Activated CD4-positive, alpha-beta memory T cell treated with anti-CD3 and anti-CD28 coated beads for 36 hours (primary cell): ENCODE measurements around the gene ADAM8. TPM values are rescaled to one million over a fixed set of nuclear protein-coding genes. Genes with fewer than 3 reads are reported as not detected.
A peak's percentile ranks its signal among the peaks of the same experiment; 100 is the strongest.

Experiments
- CTCF ChIA-PET: fragments of 350-600 bp; sonication (Branson Sonifier 250); formaldehyde crosslinking; loops from one replicate; lab custom pipeline; 2021; ENCODE audit warnings: antibody characterized with exemption, inconsistent platforms; lab: Charles Lee
- POLR2A ChIA-PET: fragments of 350-600 bp; sonication (Branson Sonifier 250); formaldehyde crosslinking; loops from one replicate; lab custom pipeline; 2021; ENCODE audit warnings: antibody characterized with exemption; lab: Charles Lee
- DNase-seq: peaks from one replicate; pipeline ENCODE4 v3.0.0-alpha.2; 2020
- H3K27ac Mint-ChIP-seq: one replicate; pipeline ENCODE4 v1.8.0; 2021; ENCODE audit warnings: mixed read lengths
- H3K27me3 Mint-ChIP-seq: one replicate; pipeline ENCODE4 v1.8.0; 2021; ENCODE audit warnings: mixed read lengths
- H3K36me3 Mint-ChIP-seq: one replicate; pipeline ENCODE4 v1.8.0; 2021; ENCODE audit warnings: mixed read lengths
- H3K4me1 Mint-ChIP-seq: one replicate; pipeline ENCODE4 v1.8.0; 2021; ENCODE audit warnings: low read depth, mixed read lengths
- H3K4me3 Mint-ChIP-seq: one replicate; pipeline ENCODE4 v1.8.0; 2021; ENCODE audit warnings: mild to moderate bottlenecking, mixed read lengths
- H3K9me3 Mint-ChIP-seq: one replicate; pipeline ENCODE4 v1.8.0; 2021; ENCODE audit warnings: mixed read lengths
- intact Hi-C: fragments of 100-400 bp; cut with micrococcal nuclease; formaldehyde crosslinking; loops from one replicate; pipeline ENCODE4 v1.15.1; 2023
- total RNA-seq, 2 experiments: library from RNA; stranded (reverse); gene quantifications; one replicate each; pipeline ENCODE4 v1.2.3, GENCODE V29; 2021

The ADAM8 gene
- total RNA-seq, 2 experiments from 2014 or later = 160 to 165 TPM

DNA sequence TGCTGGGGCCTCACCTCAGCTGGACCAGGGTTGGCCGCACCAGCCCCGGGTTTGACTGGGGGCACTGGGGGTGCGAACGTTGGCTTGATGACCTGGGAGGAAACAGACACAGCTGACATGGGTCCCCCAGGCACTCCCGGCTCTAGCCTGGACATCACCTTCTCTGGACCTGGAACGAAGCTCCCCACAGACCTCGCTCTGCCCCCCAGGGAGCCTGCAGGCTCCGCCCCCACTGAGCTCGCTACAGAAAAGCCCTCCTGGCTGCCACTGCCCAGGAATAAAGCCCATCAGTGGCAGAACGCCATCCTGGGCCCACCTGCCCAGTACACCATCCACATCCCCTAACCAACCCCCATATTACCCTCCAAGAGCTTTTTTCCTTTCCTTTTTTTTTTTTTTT lies 13.0 kb downstream of the ADAM8 start:
- intact Hi-C loops = loop anchor here (5.0 kb wide), 2 partner anchors 109 to 129 kb away; partner anchors contain the start of genes ECHS1 and MTG1
- peaks cover 17% of the 10 kb centered on the region for H3K36me3 Mint-ChIP-seq
- ChIA-PET POLR2A (interaction anchor here (1.2 to 2.4 kb wide), 5 partner anchors 8 to 44 kb away, joined by 4 to 11 read pairs (median 6); partner anchors contain the start of gene ADAM8), CTCF (interaction anchor here (0.9 to 2.8 kb wide), 3 partner anchors 11 to 120 kb away, joined by 3 to 15 read pairs (median 10); no protein-coding TSS in a partner anchor)
- H3K4me3 Mint-ChIP-seq = no peak overlapping the region
- peaks cover 2% of the 10 kb centered on the region for H3K27me3 Mint-ChIP-seq
- no peak for DNase-seq
- H3K9me3 Mint-ChIP-seq = no peaks in the 10 kb centered on the region
- peaks cover 61% of the 10 kb centered on the region for H3K4me1 Mint-ChIP-seq
- H3K27ac Mint-ChIP-seq = no peak overlapping the region

DNA sequence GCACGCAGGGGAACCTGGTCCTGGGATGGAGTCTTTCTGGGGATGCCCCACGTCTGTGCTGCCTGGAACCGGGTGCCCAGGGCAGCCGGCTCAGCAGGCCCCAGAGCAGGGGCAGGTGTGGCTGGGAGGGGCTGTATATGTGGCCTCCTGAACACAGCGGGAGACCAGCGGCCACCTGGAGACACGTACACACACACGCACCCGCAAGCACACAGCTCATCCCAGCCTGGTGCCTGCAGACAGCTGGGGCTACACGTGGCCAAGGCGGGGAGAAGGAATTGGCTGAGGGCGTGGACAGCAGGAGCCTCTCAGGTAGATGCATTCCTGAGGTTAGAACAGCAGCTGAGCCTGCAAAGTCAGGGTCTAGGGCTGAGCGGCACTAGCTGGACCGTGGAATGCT lies 14.0 kb downstream of the ADAM8 start:
- peaks cover 17% of the 10 kb centered on the region for H3K36me3 Mint-ChIP-seq
- no peaks in the 10 kb centered on the region for H3K9me3 Mint-ChIP-seq
- no peak for DNase-seq
- H3K27ac Mint-ChIP-seq = no peak overlapping the region
- ChIA-PET POLR2A (interaction anchor here (2.1 to 3.4 kb wide), 4 partner anchors 9 to 45 kb away, joined by 4 to 30 read pairs (median 6); partner anchors contain the start of gene ADAM8), CTCF (interaction anchor here (1.1 to 2.8 kb wide), 3 partner anchors 12 to 67 kb away, joined by 3 to 15 read pairs (median 10); no protein-coding TSS in a partner anchor)
- peaks cover 2% of the 10 kb centered on the region for H3K27me3 Mint-ChIP-seq
- H3K4me1 Mint-ChIP-seq = peaks cover 69% of the 10 kb centered on the region
- H3K4me3 Mint-ChIP-seq = no peak overlapping the region
- intact Hi-C loops = loop anchor here (5.0 kb wide), 2 partner anchors 110 to 130 kb away; partner anchors contain the start of genes ECHS1 and MTG1

DNA sequence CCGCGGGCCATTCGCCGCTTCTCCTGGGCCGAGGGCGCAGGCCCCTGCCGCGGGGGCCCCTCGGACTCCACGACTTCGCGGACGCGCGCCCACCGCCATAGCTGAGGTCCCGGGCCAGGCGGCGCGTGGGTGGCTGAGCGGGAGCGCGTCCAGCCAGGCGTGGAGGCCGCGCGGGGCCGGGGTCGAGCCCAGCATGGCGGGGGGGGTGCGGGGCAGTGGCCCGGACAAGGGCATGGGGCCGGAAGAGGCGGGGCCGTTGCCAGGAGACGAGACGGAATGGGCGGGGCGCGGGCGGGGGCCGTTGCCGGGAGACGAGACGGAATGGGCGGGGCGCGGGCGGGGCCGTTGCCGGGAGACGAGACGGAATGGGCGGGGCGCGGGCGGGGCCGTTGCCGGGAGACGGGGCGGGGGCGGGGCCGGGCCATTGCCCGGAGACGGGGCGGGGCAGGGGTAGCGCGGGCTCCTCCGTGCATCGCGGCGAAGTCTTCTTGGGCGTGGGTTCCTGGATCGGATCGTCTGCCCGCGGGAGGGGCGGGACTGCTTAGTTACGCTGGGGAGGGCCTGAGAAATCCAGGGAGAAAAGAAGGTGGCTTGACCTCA lies 14.8 kb downstream of the ADAM8 start:
- peaks cover 76% of the 10 kb centered on the region for H3K4me1 Mint-ChIP-seq
- intact Hi-C loops = loop anchor here (1.0 to 5.0 kb wide), 3 partner anchors 47 to 130 kb away; partner anchors contain the start of genes ECHS1 and MTG1

DNA sequence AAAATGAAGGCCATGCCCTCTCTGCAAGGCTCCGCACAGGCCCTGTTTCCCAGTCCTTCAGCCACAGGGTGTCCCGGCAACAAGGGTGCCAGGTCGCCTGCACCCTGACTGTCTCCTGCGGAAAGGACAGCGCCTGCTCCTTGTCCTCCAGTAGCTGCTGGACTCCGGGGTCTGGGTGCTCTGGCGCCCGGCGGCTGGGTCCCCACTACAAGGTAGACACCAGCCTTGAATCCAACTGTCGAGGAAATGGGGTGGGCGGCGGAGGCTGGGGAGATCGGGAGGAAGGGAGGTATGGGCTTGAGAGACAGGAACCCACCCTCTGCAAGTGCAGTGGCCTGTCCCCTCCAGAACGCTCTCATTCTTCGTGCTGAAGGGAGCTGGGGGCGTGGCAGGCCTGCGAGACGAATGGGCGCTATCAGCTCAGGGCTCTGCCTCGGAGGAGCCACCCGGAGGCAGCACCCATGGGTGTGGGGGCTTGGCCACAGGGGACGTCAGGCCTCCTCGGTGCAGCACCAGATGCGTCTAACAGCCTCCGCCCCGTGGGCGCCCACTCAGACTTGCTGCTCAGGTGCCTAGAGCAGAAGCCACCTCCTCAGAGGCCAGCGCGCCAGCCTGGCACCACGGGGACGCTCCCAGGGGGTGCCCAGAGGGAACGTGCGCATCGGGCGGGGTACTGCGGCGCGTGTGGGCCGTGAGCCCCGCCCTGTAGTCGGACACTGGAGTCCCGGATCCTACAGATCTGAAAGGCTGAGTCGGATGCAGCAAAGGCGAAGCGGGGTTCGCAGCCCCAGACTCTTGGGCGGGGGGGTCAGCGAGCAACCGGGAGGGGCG lies 15.6 kb downstream of the ADAM8 start:
- peak overlapping the region; percentile 79 for H3K4me3 Mint-ChIP-seq
- peaks cover 16% of the 10 kb centered on the region for H3K36me3 Mint-ChIP-seq
- CTCF ChIA-PET = interaction anchor here (0.6 to 1.1 kb wide), 3 partner anchors 15 to 46 kb away, joined by 3 to 8 read pairs (median 4); no protein-coding TSS in a partner anchor
- POLR2A ChIA-PET = interaction anchor here (3.4 kb wide), 1 partner anchor 14 kb away, joined by 30 read pairs; the partner anchor contains the start of gene ADAM8
- H3K27ac Mint-ChIP-seq = peak overlapping the region; percentile 90
- intact Hi-C loops = loop anchor here (1.0 to 5.0 kb wide), 3 partner anchors 48 to 131 kb away; partner anchors contain the start of genes ECHS1 and MTG1
- H3K27me3 Mint-ChIP-seq = peaks cover 2% of the 10 kb centered on the region
- peak; percentile 84 for DNase-seq
- no peaks in the 10 kb centered on the region for H3K9me3 Mint-ChIP-seq
- peaks cover 76% of the 10 kb centered on the region for H3K4me1 Mint-ChIP-seq

More for the DNA sequence above, 14.8 kb downstream of the ADAM8 start:
- peaks cover 17% of the 10 kb centered on the region for H3K36me3 Mint-ChIP-seq
- peak overlapping the region; percentile 79 for H3K4me3 Mint-ChIP-seq
- CTCF ChIA-PET = interaction anchor here (0.6 to 2.8 kb wide), 5 partner anchors 13 to 46 kb away, joined by 3 to 15 read pairs (median 8); no protein-coding TSS in a partner anchor
- H3K27me3 Mint-ChIP-seq = peaks cover 2% of the 10 kb centered on the region
- POLR2A ChIA-PET = interaction anchor here (2.1 to 3.4 kb wide), 2 partner anchors 14 to 36 kb away, joined by 4 to 30 read pairs; partner anchors contain the start of gene ADAM8
- peak; percentile 92 for DNase-seq
- H3K27ac Mint-ChIP-seq = peak overlapping the region; percentile 90
- H3K9me3 Mint-ChIP-seq = no peaks in the 10 kb centered on the region

DNA sequence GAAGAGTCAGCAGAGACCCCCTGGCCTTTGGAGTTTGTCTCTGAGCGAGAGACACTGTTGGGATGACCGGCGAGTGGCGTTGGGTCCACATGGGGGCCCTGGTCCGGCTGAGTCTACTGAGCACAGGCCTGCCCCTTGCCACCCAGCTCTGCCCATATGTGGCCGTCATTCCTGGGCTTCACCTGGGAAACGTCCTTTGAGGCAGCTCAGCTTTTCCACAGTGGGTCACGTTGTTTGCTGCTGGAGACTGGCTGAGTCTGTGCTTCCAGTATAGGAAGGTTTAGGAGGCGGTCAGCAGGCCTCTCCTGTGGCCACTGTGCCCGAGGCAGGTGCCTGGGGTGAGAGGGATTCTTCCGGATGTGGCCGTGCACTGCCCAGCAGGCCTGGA lies 17.1 kb downstream of the ADAM8 start:
- H3K4me3 Mint-ChIP-seq = peak overlapping the region; percentile 65
- peaks cover 10% of the 10 kb centered on the region for H3K36me3 Mint-ChIP-seq
- no peaks in the 10 kb centered on the region for H3K9me3 Mint-ChIP-seq
- H3K4me1 Mint-ChIP-seq = peaks cover 64% of the 10 kb centered on the region
- peaks cover 2% of the 10 kb centered on the region for H3K27me3 Mint-ChIP-seq
- peak overlapping the region; percentile 89 for H3K27ac Mint-ChIP-seq
- ChIA-PET POLR2A (interaction anchor here (0.7 to 3.0 kb wide), 5 partner anchors 12 to 131 kb away, joined by 3 to 61 read pairs (median 4); partner anchors contain the start of gene ADAM8), CTCF (interaction anchor here (1.2 to 3.5 kb wide), 5 partner anchors 16 to 116 kb away, joined by 5 to 28 read pairs (median 11); partner anchors contain the start of gene ADAM8)
- intact Hi-C loops = loop anchor here (1.0 to 5.0 kb wide), 2 partner anchors 16 to 297 kb away; no protein-coding TSS in a partner anchor
- no peak for DNase-seq

DNA sequence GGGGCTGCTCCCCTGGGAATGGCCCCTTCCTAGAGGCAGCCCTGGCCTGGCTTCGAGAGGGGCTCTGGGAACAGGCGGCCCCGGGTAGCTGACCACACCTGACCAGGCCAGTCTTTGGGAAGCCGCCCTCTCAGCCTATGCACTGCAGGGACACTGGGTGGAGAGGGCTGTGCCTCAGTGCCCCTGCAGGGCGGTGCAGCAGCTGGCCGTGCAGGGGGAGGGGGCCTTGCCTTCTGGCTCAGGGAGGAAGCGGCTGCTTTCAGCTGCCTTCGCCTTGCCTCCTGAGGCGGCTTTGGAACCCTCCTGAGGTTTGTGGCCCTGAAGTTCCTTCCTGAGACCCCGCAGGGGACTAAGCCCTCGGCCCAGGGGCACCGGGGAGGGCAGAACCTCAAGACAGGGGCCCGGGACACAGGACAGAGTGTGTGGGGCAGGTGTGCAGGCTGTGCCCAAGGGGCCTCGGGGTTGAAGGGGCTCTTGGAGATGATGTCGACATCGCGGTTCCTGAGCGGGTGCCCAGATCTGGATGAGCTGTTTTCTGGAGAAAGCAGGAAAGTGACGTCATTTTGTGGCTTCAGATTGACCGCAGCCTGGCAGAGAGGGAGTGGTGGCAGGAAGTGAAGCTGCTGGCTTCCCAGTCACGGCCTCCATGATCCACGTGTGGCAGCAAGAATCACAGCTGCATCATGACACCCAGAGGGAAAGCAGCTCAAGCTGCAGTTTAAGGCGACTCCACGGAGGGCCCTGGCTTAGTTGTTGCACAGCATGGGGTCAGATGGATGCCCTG lies 17.7 kb downstream of the ADAM8 start:
- H3K36me3 Mint-ChIP-seq = peaks cover 5% of the 10 kb centered on the region

DNA sequence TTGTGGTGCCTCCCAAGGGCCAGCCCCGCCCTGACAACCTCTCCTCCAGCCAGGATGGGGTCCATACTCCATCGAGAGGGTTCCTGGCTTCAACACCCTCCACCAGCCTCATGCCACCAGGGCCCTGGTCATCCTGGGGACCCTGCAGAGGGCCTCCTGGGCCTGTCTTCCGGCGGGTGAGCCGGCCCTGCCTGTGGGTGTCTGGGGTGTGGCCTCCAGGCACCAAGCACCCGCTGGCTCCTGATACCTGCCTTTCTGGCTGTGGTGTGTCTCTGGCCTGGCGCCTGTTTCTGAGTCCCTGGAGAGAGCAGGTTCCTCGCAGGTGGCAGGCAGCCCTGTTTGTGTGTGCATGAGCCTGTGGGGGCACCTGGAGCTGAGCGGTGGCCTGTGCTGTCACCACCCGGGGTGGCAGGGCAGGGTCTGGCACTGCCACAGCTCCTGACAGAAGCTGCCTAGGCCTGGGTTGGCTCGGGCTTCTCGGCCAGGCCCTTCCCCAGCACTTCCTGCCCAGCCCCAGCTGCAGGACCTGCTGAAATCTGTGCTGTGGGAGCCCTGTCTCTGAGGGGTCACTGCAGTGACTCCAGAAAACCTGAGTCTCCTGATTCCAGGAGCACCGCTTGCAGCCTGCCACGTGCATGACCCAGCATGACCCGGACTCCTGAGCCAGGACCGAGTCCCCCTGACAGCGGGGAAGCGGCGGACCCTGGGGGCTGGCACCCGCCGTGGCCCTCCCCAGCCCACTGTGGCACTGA lies 18.4 kb downstream of the ADAM8 start:
- peak; percentile 72 for DNase-seq
- Mint-ChIP-seq H3K36me3 (peaks cover 5% of the 10 kb centered on the region), H3K9me3 (no peaks in the 10 kb centered on the region), H3K27ac (peak overlapping the region; percentile 82), H3K27me3 (peaks cover 2% of the 10 kb centered on the region), H3K4me1 (peaks cover 52% of the 10 kb centered on the region), H3K4me3 (peak overlapping the region; percentile 35)
- POLR2A ChIA-PET = interaction anchor here (1.6 to 3.0 kb wide), 2 partner anchors 18 to 100 kb away, joined by 4 to 61 read pairs; partner anchors contain the start of gene ADAM8
- intact Hi-C loops = loop anchor here (5.0 kb wide), 1 partner anchor 296 kb away; no protein-coding TSS in a partner anchor
- CTCF ChIA-PET = interaction anchor here (0.9 to 3.5 kb wide), 9 partner anchors 9 to 115 kb away, joined by 3 to 28 read pairs (median 7); partner anchors contain the start of gene ADAM8

More for the DNA sequence above, 17.7 kb downstream of the ADAM8 start:
- POLR2A ChIA-PET = interaction anchor here (0.7 to 3.0 kb wide), 5 partner anchors 12 to 131 kb away, joined by 3 to 61 read pairs (median 4); partner anchors contain the start of gene ADAM8
- intact Hi-C loops = loop anchor here (1.0 to 5.0 kb wide), 2 partner anchors 16 to 297 kb away; no protein-coding TSS in a partner anchor
- CTCF ChIA-PET = interaction anchor here (1.2 to 3.5 kb wide), 5 partner anchors 16 to 116 kb away, joined by 5 to 28 read pairs (median 11); partner anchors contain the start of gene ADAM8
- Mint-ChIP-seq H3K27ac (peak overlapping the region; percentile 89), H3K4me1 (peaks cover 59% of the 10 kb centered on the region), H3K27me3 (peaks cover 2% of the 10 kb centered on the region), H3K9me3 (no peaks in the 10 kb centered on the region), H3K4me3 (peak overlapping the region; percentile 65)
- peak; percentile 98 for DNase-seq

DNA sequence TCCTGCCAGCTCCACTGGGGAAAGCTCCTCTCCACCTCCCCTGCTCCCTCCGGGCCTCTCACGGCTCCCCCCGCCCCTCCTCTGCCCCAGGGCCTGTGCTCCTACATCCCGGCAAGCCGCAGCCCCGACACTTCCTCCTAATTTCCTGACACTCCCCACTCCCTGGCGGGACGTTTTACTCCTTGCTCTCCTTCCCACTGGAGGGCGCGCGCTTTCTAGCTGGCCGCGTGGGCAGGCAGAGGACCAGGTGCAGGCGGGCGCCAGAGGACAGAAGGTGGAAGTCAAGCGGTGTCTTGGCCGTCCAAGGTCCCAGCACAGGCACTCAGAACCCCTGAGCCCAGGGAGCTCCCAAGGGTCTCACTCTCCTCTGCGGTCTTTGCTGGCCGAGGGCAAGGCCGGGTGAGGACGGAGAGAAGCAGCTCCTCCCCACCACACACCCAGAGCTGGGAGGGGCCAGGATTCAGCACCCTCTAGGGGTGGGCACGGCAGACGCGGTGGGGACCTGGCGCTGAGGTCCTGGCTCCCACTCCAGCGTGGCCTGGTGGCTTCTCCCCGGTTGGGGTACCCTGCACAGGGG lies 19.1 kb downstream of the ADAM8 start:
- Mint-ChIP-seq H3K27ac (peak overlapping the region; percentile 47), H3K4me3 (peak overlapping the region; percentile 48), H3K36me3 (peaks cover 4% of the 10 kb centered on the region), H3K4me1 (peaks cover 45% of the 10 kb centered on the region), H3K27me3 (peaks cover 2% of the 10 kb centered on the region), H3K9me3 (no peaks in the 10 kb centered on the region)
- ChIA-PET POLR2A (interaction anchor here (3.0 kb wide), 1 partner anchor 19 kb away, joined by 61 read pairs; the partner anchor contains the start of gene ADAM8), CTCF (interaction anchor here (0.9 to 3.5 kb wide), 6 partner anchors 10 to 114 kb away, joined by 3 to 28 read pairs (median 6); partner anchors contain the start of gene ADAM8)
- DNase-seq = peak; percentile 38
- intact Hi-C loops = loop anchor here (5.0 kb wide), 1 partner anchor 295 kb away; no protein-coding TSS in a partner anchor

DNA sequence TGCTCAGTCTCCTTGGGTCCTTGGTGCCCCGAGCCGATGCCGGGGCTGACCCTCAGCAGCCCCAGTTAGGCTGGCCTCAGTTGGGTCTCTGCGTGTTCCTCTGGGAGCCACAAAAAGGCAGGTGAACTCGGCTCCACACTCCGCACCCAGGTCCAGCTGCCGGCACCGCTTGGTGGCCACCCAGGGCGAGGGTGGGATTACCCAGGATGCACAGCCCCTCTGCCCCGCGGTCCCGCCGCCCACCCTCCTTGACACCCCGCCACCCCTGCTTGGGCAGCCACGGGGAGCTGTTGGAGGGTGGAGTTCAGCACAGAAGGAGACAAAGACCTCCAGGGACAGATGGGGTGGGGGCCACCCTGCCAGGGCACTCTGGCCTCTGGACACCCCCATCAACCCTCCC lies 21.3 kb downstream of the ADAM8 start:
- Mint-ChIP-seq H3K27ac (no peak overlapping the region), H3K27me3 (peaks cover 2% of the 10 kb centered on the region), H3K4me3 (no peak overlapping the region), H3K9me3 (no peaks in the 10 kb centered on the region), H3K4me1 (peaks cover 30% of the 10 kb centered on the region), H3K36me3 (peaks cover 2% of the 10 kb centered on the region)
- DNase-seq = no peak
- ChIA-PET POLR2A (no interaction called here), CTCF (no interaction called here)
- intact Hi-C loops = loop anchor here (5.0 kb wide), 1 partner anchor 293 kb away; no protein-coding TSS in a partner anchor
